ENCODE data around the gene CPTP. TPM values are rescaled to one million over a fixed set of nuclear protein-coding genes. Genes with fewer than 3 reads are reported as not detected.

Gene CPTP
- total and polyA plus RNA-seq, 11 donors: 50.7 to 226 (median 72.4) TPM

GRCh38 chr1:1285611-1286311 lies 38.8 kb upstream of the CPTP start:
- no peak for ATAC-seq
- Histone ChIP-seq H3K36me3 (no peaks in the 10 kb centered on the region), H3K4me1 (peaks cover 0 to 14% (median under 1%) of the 10 kb centered on the region in 12 donors), H3K27me3 (peaks cover 0 to 23% (median 5%) of the 10 kb centered on the region in 9 donors), H3K9me3 (no peaks in the 10 kb centered on the region), H3K4me3 (no peak overlapping the region), H3K27ac (no peak overlapping the region)
- DNase-seq: peak in 1 of 5 donors; percentile 58
- intact Hi-C loops (cut with DNase I): no loop called here
- WGBS, 4 donors: 61 to 70% (median 68%) methylated on average over 14 to 37 of the region's 37 CpGs
- TF ChIP-seq CTCF (IDR thresholded peaks at IDR 0.05) (no peak), POLR2A (IDR thresholded peaks at IDR 0.05) (no peak)

- Histone ChIP-seq H3K27me3 (peaks cover 0 to 23% (median 5%) of the 10 kb centered on the region in 9 donors), H3K27ac (no peak overlapping the region), H3K9me3 (no peaks in the 10 kb centered on the region), H3K36me3 (no peaks in the 10 kb centered on the region), H3K4me1 (peaks cover 0 to 18% (median 7%) of the 10 kb centered on the region in 12 donors), H3K4me3 (no peak overlapping the region)
- ATAC-seq (no peak), DNase-seq (peak in 2 of 5 donors; percentile 21 to 55)
- intact Hi-C loops (cut with DNase I): no loop called here
- TF ChIP-seq POLR2A (IDR thresholded peaks at IDR 0.05) (no peak), CTCF (IDR thresholded peaks at IDR 0.05) (no peak)
- WGBS, 4 donors: 62 to 68% (median 64%) methylated on average over 18 to 50 of the region's 50 CpGs
These were observed 38.0 kb upstream of the CPTP start for GRCh38 chr1:1286313-1287261.

GRCh38 chr1:1287288-1288110 lies 37.1 kb upstream of the CPTP start:
- WGBS, 4 donors: 76 to 89% (median 84%) methylated on average over 30 to 46 of the region's 46 CpGs
- H3K27ac ChIP-seq: no peak overlapping the region
- peaks cover 0 to 15% (median 7%) of the 10 kb centered on the region in 12 donors for H3K4me1 ChIP-seq
- H3K27me3 ChIP-seq: peaks cover 0 to 23% (median 5%) of the 10 kb centered on the region in 9 donors
- intact Hi-C loops (cut with DNase I): no loop called here
- TF ChIP-seq CTCF (IDR thresholded peaks at IDR 0.05) (no peak), POLR2A (IDR thresholded peaks at IDR 0.05) (no peak)
- no peaks in the 10 kb centered on the region for H3K36me3 ChIP-seq
- no peak overlapping the region for H3K4me3 ChIP-seq
- no peak for ATAC-seq
- DNase-seq: peak in 1 of 5 donors; percentile 55
- no peaks in the 10 kb centered on the region for H3K9me3 ChIP-seq

Measured in heart left ventricle (tissue), 16 donors.